ENCODE results near the gene PPP1R12B.
"Not testable (repeated sequence)": the region's sequence is repeated elsewhere in the genome, so short reads cannot be mapped to it uniquely, and the experiment has no call there.

DNA sequence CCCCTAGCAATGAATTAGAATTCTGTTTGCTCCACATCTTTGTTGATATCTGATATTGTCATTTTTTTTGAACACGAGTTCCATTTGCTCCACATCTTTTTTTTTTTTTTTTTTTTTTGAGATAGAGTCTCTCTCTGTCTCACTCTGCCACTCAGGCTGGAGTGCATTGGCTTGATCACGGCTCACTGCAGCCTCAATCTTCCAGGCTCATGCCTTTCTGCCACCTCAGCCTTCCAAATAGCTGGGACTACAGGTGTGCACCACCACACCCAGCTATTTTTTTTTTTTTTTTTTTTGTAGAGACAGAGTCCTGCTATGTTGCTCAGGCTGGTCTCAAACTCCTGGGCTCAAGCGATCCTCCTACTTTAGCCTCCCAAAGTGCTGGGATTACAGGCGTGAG is 22.4 kb downstream of the PPP1R12B start:
- TF ChIP-seq, protein P1, sequence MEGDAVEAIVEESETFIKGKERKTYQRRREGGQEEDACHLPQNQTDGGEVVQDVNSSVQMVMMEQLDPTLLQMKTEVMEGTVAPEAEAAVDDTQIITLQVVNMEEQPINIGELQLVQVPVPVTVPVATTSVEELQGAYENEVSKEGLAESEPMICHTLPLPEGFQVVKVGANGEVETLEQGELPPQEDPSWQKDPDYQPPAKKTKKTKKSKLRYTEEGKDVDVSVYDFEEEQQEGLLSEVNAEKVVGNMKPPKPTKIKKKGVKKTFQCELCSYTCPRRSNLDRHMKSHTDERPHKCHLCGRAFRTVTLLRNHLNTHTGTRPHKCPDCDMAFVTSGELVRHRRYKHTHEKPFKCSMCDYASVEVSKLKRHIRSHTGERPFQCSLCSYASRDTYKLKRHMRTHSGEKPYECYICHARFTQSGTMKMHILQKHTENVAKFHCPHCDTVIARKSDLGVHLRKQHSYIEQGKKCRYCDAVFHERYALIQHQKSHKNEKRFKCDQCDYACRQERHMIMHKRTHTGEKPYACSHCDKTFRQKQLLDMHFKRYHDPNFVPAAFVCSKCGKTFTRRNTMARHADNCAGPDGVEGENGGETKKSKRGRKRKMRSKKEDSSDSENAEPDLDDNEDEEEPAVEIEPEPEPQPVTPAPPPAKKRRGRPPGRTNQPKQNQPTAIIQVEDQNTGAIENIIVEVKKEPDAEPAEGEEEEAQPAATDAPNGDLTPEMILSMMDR (IDR thresholded peaks at IDR 0.05), result not testable (repeated sequence)
- not testable (repeated sequence) for TF ChIP-seq POLR2AphosphoS5, POLR2A (IDR thresholded peaks at IDR 0.05)

All from gastroesophageal sphincter (tissue), 3 donors.